GM21825 (cell line): ENCODE data around the gene SLC35F3.
"Not testable (repeated sequence)": the region's sequence is repeated elsewhere in the genome, so short reads cannot be mapped to it uniquely, and the experiment has no call there.

Experiments used
- ATAC-seq: cut with Tn5 transposase; IDR thresholded peaks from one replicate; pipeline ENCODE4 v1.9.1; 2021; ENCODE audit warnings: mild to moderate bottlenecking, moderate library complexity; ENCODE audit not compliant: unreplicated experiment

SLC35F3 gene

DNA sequence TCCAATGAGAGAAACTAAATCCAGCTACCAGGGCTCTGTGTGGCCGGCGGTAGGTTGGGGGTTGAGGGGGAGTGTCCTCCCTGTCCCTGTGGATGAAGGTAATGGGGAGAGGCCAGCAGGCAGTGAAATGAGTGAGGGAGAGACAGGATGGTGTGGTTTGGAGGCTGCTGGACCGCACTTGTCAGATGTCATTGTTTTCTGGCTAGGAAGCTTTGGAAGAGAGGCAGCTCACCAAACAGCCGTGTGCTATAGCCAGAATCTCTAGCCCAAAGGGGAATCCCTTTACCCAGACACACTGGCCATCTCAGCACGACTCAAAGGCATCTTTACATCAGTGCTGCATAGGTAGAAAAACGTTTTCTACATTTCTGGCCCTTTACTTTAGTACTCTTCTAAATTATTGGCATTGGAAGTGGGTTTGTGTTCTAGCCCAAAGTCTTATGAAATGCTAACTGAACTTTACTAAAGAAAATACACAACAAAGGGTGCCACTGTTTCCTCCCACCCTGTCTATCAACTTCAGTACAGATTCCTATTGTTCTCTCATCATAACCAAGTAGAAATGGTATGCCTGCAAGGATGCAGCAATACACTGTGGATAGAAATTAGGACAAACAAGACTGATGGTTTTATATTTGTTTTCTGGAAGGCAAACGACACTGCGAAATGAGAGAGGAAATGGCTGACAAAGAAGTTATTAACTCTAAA is 372.8 kb downstream of the SLC35F3 start:
- ATAC-seq: no peak

DNA sequence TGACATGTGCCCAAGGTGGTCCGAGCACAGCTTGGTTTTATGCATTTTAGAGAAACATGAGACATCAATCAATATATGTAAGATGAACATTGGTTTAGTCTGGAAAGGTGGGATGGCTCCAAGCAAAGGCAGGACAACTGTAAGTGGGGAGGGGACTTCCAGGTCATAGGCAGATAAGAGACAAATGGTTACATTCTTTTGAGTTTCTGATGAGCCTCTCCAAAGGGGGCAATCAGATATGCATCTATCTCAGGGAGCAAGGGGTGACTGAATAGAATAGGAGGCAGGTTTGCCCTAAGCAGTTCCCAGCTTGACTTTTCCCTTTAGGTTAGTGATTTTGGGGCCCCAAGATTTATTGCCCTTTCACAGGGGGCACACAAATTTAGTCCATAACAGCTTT is 374.5 kb downstream of the SLC35F3 start:
- no peak for ATAC-seq

- no peak for ATAC-seq
Observed at GRCh38 chr1:234280500-234280899, 376.0 kb downstream of the SLC35F3 start.

GRCh38 chr1:234281826-234282489 is 377.5 kb downstream of the SLC35F3 start:
- no peak for ATAC-seq

DNA sequence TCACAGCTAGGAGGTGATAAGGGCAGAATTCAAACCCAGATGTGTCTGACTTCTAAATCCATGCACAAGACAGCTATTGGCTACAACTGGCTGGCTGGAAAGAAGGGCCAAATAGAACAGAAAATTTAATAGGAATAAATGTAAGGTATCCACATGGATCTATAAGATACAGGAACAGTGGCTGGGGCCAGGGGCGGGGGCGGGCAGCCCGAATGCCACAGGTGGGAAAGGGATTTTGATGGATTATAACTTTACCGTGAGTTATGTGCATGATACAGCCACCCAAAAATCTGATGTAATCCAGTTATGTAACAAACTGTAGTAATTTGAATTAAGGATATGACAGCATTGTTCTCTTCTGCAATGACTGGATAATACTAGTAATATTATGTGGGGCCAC is 381.7 kb downstream of the SLC35F3 start:
- ATAC-seq: no peak

DNA sequence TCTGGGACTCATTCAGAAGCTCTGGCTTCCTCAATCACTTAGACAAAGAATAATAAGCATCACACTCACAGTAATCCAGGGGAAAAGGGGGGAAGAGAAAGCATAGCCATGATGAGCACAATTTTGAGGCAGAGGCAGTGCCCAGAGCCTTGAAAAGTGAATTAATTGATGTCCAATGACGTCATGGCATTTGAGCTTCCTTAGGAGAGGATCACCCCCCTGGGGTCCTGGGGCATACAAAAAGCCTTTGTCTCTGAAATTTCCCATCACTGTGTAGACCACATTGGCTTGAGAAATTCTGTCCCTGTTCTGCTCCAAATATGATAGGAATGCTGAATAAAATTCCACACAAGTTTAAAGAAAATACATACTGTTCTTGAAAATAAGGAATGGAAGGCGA is 384.5 kb downstream of the SLC35F3 start:
- ATAC-seq: no peak

- no peak for ATAC-seq
Observed at GRCh38 chr1:234289538-234290305, 385.2 kb downstream of the SLC35F3 start.

GRCh38 chr1:234292011-234292410 is 387.5 kb downstream of the SLC35F3 start:
- ATAC-seq: no peak

- ATAC-seq: no peak
Observed at GRCh38 chr1:234292548-234292947, 388.1 kb downstream of the SLC35F3 start.

DNA sequence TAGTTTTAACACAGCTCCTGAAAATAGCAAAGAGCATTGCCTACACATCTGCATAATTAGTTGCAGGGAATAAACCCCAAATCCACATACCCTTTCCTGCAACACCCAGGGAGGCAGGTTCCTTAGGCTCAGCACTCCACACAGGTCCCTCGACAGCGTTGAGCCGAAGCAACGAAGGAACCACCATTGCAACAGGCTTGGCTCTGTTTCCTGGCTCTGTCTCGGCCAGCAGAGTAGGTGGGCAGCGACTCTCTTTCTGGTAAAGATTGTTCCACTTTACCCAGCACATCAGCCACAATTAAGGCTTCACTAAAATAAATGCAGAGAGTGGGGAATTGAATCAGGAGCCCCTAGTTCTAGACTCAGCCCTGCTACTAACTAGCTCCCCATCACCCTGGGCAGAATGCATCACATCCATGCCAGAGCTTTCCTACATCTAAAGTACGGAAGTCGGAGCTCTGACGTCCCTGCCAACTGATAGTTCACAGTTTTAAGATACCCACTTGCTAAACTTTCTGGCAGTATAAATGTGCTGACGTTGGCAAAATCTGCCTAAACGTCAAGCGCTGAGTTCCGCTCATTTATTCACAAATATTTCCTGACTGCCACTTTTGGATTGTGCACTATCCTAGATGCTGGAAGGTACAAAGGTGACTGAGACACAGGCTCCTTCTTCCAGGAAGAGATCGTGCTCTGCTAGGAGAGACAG is 389.8 kb downstream of the SLC35F3 start:
- ATAC-seq: no peak

DNA sequence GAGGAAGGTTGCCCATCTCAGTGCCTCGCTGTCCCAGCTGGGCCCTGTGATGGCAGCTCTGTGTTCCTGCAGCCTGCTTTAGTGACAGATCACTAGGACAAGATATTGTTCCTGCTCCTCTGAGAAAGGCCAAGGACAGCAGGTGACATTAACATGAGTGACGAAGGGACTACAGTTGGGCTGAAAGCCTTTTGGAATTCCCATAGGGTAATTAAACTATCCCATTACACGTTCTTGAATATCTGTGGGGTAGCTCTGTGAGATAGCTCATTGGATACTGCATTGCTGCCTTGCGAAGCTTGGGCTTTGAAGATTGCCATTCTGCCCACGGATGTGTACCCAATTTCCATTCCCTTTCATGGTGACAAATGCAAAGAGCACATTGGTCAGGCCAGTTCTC is 390.6 kb downstream of the SLC35F3 start:
- ATAC-seq: no peak

- ATAC-seq: no peak
Observed at GRCh38 chr1:234295626-234296025, 391.1 kb downstream of the SLC35F3 start.

DNA sequence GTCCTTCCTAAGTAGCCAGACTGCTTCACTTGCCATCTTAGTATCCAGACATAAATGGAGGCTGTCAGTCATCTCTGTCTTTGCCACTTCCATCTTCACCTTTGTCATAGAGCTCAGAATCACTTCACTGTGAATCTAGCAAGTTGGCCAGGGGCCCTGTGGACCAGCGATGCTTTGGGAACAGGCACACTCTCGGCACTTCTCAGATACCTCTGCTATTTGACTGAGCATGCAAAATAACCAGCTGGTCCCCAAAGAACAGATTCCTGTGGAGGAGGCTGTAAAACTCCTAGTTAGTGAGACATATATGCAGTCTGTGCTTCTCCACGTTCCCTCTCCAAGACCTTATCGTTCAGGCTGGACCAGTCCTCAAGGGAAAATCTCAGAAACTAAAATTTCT is 392.0 kb downstream of the SLC35F3 start:
- ATAC-seq: no peak

- ATAC-seq: no peak
Observed at GRCh38 chr1:234297668-234298067, 393.2 kb downstream of the SLC35F3 start.

DNA sequence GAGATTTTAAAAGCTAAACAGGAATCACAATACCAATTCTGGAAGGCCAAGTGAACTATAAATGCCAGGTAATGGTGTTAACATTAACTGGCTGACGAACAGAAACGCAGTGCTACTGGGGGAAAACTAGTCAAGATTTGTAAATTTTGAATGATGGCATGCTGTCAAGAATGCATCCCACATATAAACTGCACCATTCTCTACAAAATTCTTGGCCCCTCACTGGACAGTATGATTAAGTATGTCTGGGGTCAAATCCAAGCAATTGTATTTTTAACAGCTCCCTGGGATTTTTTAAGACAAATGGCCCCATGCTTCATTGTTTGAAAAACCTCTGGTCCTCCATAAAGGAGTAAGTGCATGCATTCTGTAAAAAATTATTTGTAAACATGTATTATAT is 395.6 kb downstream of the SLC35F3 start:
- no peak for ATAC-seq

DNA sequence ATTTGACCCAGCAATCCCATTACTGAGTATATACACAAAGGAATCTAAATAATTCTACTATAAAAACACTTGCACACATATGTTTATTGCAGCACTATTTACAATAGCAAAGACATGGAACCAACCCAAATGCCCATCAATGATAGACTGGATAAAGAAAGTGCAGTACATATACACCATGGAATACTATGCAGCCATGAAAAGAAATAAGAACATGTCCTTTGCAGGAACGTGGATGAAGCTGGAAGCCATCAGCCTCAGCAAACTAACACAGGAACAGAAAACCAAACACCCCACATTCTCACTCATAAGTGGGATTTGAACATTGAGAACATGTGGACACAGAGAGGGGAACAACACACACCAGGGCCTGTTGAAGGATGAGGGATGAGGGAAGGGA is 397.2 kb downstream of the SLC35F3 start:
- not testable (repeated sequence) for ATAC-seq

- no peak for ATAC-seq
Observed at GRCh38 chr1:234302354-234302962, 398.0 kb downstream of the SLC35F3 start.

DNA sequence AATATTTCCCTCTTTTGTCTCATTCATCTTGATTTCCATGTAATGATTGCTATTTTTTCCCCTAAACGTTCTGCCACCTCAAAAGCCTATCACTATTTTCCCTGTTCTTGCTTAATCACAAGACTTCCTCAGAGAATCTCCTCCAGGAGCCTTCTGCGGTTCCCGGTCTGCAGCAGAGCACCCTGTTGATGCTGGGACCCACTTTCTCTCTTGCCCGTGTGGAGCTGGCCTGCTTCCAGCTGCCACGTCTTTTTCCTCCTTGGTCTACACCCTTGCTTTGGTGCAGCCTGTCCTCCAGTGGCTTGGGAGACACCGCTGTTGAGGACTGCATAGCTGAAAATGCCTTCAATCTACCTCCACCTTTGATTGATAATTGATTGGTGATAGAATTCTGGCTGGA is 398.8 kb downstream of the SLC35F3 start:
- ATAC-seq: no peak

- ATAC-seq: no peak
Observed at GRCh38 chr1:234307726-234308125, 403.2 kb downstream of the SLC35F3 start.

- ATAC-seq: no peak
Observed at GRCh38 chr1:234309243-234309597, 404.7 kb downstream of the SLC35F3 start.
